RKO (cell line): ENCODE measurements around the gene SNTG2.
"Not testable (repeated sequence)": the region's sequence is repeated elsewhere in the genome, so short reads cannot be mapped to it uniquely, and the experiment has no call there.

ENCODE experiments used
- DNase-seq: peaks from one replicate; pipeline ENCODE4 v3.0.0-alpha.2; 2016; ENCODE audit warnings: low spot score

Gene SNTG2

DNA sequence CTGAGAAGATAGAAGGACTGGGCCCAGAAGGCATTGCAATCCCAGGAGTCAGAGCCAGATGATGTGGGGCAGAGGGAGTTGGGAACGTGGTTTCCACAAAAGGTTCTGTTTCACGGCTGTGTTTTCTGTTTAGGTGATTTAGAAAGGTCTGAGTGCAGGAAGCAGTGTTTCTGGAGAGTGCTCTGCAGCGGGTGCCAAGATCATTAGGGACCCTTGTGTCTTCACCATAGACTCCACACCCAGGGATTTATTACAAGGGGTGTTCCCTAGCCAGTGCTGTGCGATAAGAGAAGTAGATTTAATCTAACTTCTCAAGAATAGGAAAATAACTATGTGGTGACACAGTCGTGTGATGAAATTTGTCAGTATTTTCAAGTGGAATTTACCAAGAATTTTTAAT is 241.5 kb downstream of the SNTG2 start:
- no peak for DNase-seq

DNA sequence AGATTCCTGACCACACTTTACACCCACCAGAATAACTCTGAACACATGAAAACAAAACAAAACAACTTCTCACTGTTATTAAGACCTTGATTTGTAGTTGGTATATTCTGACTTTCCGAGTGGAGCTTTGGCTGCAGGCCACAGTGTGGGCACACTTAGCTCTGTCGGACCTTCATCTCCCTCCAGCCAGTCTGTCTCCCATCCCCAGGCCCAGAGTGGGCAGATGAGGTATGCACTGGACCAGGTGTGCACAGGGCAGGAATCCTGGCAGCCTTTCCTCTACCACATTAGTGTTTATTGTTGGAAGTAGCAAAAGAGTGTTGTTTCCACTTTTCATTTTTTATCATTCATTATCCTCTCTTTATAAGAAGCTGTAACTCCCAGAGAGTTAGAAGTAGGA is 243.2 kb downstream of the SNTG2 start:
- DNase-seq: no peak

DNA sequence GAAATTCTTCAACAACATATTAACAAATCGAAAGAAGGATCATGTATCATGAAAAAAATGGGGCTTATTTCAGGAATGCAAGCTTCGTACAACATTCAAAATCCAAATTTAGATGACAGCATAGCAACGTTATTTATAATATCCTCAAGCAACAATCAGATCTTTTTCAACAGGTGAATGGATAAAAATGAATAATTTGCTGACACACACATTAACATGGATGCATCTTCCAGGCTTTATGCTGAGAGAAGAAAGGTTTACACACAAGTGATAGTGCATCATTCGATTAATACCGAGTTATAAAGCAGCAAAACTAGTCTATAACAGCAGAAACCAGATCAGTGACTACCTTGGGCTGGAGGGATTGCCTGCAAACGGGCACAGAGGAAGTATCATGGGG is 253.1 kb downstream of the SNTG2 start:
- DNase-seq: no peak

DNA sequence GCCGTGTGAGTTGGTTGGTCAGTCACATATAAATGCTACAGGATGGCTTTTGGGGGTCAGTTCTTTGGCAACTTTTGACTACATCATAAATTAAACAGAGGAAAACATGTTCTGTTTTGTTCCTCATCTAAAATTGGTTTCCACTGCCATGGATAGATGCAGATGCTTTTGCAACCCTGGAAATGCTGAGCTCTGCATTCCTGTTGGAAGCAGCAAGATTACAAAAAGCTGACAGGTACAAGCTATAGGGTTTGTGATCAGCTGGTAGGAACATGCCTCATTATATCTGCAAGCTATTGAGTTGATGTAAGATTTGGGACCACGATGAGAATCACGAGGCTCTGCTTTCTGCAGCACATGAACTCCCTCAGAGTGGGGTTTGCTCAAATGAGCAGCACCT is 255.2 kb downstream of the SNTG2 start:
- DNase-seq: no peak

DNA sequence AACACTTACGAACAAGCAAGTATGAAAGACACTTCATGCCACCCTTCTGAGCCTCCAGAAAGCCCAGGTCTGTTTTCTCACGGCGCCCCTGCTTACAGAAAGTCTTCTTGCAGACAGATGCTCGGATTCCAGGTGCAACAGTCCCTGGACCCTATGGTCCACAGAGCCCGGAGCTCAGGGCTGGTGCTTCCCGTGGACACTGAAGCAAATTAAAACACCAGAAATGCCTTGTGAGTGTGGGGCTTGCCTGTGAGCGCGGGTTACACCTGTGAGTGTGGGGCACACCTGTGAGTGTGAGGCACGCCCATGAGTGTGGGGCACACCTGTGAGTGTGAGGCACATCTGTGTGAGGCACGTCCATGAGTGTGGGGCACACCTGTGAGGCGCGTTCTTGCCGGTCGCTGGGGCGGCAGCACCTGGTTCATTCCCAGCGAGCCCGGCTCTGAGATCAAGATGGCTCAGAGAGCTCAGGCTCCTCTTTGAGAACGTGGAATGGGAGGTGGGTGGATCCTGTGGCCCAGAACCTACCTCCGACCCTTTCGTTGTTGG is 257.4 kb downstream of the SNTG2 start:
- DNase-seq: no peak

DNA sequence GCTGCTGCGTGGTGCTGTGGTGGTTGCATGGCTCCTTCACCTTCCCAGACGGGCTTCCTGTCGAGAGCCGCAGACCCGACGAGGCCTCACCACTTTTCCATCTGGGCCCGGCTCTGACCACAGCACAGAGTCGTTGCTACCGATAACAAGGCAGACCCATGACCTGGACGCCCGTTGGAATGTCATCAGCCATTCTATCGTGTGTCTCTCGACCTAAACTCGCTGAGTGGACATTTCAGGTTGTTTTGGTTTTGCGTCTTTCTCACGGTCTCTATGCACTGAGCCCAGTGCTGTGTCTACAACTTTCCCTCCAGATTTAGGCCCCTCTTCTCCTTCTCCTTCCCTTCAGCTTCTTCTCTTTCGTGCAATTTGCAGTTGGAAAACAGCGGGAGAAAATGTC is 257.9 kb downstream of the SNTG2 start:
- no peak for DNase-seq

DNA sequence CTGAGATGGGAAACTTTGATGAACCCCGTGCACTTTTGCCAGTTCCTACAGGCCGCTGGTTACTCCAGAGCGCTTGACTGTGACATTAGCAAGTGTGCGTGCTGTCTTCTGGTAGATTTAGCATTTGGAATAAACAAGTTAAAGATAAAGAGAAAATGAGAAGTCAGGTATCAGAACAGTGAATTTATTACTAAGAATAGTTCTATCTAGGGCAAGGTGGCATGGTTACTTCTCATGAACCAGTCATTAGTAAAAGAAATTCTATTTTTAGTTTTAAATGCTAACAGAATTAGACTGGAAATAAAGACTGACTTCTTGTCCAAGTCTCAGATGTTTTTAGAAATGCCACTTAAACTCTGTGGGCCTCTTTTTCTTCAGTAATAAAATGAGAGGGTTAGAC is 258.6 kb downstream of the SNTG2 start:
- DNase-seq: no peak

DNA sequence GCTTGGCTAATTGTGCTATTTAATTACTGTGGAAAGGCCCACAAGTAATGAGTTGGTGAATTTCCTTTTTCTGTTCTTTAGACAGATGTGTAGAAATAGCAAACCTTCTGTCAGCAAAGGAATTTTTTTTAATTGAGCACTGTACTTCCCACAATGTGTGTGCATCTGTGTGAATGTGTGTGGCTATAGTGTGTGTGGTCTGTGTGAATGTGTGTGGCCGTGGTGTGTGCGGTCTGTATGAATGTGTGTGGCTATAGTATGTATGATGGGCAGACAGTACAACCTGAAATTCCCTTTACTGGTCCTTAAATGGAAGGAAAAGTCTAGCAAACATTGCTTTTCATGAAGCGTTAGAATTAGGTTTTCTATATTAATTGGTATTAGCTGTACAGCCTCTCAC is 259.1 kb downstream of the SNTG2 start:
- DNase-seq: no peak

DNA sequence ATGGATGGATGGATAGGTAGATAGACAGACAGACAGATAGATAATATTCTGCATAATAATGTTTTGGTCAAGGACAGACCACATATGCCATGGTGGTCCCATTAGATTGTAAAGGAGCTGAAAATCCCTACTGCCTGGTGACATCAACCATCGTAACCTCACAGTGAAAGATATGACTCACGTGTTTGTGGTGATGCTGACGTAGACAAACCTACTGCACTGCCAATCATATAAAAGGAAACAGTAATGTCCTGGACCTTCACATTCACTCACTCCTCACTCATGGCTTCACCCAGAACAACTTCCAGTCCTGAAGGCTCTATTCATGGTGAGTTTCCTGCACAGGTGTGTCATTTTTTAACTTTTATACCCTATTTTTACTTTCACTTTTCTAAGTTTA is 259.7 kb downstream of the SNTG2 start:
- peak; percentile 9 for DNase-seq

DNA sequence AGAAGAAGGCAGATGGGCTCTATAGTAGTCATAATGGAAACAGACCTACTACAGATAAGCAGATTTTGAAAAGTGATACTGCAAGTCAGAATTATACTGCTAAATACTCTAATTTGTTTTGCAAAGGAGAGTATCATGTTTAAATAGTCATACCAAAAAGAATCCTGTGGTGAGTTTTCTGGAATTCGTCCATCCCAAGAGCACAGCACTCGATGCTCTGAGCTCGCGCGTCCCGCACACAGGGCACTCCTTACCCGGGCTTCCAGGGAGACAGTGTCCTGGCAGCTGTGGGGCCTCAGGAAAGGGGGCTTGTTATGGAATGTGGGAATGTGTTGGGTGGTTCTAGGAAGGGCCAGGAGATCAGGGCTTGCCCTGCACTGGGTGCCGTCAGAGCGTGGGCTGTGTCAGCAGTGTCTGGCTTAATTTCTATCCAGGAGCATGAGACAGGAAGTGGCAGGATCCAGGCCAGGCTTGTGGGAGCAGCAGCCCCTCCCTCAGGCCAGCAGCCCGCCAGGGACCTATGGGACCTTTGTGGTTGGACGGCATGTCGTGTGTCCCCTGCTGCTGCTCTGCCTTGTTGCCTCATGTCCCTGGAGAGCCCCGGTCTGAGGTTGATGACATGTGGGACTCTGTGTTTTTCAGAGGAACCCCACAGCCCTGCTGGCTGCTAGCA is 269.4 kb downstream of the SNTG2 start:
- DNase-seq: no peak

DNA sequence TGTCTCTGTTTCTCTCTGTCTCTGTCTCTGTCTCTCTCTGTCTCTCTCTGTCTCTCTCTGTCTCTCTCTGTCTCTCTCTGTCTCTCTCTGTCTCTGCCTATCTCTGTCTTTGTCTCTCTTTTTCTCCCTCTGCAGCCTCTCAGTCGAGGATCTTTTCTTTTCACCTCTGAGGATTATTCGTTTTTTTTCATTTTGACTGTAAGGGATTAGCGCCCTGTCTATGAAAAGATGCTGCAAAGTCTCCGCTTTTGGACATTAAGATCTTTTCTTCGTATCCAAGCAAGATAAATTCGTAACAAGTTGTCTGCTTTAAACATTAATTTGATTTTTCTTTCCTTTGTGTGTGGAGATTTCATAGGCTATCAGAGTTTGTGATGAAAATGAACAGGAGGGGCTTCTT is 271.4 kb downstream of the SNTG2 start:
- no peak for DNase-seq

DNA sequence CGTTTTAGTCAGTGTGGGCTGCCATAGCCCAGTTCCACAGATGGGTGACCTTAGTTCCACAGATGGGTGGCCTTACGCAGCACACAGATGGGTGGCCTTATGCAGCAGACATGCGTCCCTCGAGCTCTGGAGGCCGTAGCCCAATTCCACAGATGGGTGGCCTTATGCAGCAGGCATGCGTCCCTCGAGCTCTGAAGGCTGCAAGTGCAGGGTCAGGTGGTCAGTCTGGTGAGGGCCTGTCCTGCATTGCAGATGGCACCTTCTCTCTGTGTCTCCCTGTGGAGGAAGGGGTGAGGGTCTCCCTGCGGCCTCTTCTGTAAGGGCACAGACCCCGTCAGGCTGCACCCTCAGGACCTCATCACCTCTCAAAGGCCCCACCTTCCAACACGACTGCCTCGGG is 273.1 kb downstream of the SNTG2 start:
- no peak for DNase-seq

DNA sequence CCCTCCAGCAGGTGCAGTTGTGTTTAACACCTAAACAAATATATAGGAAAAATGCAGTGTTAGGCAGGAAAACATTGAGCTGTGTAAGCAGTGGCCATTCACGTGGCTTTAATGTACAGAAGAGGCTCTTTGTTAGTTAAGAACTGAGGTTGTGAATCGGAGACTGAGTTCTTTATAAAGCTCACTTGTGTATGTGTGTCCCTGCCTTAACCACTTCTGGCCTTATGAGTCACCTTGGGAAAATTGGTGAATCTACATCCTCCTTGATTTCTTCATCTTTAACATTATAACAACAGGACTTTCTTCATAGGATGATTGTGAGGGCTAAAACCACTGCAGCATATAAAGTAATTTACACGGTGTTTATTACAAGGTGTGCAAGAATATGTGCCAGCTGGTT is 274.3 kb downstream of the SNTG2 start:
- no peak for DNase-seq

DNA sequence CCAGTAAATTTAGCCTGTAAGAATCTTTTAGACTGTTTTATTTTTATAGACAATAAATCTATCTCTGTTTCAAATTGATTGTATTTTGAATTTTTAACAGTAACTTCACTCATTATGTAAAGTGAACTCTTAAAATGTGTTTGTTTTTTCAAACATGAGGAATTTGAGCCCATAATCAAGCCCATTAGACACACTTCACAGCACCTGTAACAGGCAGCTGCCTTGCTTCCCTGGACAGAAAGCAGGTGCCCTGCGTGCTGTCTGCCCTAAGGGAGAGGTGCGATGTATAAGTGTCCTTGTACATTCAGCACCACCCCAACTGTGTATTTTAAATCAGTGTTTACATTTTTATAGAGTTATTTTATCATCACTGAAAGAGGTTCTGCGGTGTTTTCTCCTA is 276.1 kb downstream of the SNTG2 start:
- no peak for DNase-seq

DNA sequence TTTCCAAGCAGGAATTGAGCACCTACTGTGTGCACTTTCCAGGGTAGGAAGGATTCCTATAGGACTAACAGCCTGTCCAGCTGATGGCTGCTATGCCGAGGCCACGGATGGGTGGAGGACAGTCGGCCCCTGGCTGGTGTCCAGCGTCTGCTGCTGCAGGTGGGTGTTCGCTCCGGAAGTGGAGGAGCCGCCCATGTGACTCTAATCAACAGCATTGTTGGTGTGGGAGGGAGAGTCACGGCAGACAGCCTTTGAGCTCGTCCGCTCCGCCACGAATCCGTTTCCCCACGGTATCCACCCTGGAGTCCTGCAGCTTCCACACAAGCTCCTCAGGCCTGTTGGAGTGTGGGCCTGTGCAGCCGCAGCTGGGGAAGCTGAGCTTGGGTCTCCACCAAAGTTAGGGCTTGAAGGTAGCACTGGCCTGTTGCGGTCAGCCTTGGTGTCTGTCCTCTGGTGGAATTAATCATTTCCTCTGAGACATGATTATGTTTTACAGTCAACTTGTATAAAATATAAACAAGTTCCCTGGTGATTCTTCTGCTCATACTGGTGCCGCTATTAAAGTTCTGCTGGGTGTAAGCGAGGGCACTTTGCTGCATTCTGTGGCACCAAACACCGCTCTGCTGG is 276.7 kb downstream of the SNTG2 start:
- no peak for DNase-seq

DNA sequence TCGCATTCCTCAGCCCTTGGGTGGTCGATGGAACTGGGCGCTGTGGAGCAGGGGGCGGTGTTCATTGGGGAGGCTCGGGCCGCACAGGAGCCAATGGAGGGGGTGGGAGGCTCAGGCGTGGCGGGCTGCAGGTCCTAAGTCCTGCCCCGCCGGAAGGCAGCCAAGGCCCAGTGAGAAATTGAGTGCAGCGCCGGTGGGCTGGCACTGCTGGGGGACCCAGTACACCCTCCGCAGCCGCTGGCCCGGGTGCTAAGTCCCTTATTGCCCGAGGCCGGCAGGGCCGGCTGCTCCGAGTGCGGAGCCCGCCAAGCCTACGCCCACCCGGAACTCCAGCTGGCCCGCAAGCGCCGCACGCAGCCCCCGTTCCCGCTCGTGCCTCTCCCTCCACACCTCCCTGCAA is 278.9 kb downstream of the SNTG2 start:
- not testable (repeated sequence) for DNase-seq

DNA sequence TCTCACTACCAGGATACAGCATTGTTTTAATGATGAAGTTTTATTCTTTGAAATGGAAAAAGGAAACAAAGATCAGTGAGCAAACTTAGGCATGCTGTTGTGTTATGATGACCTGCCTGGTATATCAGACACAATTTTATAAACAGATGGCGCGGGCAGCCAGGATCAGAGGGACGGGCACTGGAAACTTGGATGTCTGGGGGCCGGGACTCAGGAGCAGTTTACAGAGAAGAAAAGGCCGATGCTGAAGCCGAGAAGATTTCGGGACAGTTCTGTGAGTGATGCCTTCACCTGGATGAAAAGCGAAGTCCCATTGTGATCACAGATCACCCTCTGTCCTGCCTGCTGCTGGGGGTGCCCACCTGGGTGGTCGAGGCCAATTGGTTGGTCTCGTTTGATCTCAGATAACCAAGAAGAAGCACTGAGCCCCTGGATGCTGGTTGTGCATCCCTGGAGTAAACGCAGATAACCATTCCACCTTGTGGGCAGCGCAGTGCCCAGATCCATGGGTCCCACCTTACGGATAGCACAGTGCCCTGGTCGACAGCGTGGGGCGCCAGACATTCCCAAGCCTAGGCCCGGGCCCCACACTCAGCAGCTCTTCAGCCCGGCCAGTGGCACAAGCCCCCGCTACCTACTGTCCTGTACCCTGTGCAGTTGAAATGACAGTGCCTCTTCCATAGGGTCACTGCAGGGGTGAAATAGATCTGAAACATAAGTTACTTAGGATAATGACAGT is 279.7 kb downstream of the SNTG2 start:
- DNase-seq: no peak

DNA sequence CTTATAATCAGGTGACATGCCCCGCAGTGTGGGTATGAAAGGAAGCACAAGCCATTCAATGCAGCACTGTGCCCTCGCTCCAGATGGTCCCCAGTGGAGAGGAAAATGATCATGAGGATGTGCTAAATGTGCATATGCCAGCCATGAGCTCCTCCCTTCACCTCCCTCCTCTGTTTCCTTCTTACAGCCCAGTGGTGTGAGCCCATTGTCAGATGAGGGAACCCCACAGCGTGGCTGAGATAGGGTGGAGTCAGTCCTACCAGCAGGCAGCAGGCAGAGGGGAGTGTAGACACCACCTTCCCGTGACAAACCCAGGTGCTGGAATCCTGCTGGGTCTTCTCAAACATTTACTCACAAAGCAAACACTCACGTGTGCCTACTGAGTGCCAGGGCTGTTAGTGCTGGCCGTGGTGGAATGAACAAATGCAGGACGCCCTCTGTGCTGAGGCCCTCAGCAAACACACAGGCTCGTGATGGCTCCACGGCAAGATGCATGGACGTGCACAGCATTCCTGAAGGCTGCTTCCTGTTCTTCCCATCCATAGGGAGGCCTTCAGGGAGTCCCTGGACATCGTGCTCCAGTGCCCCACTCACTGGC is 280.9 kb downstream of the SNTG2 start:
- DNase-seq: no peak

DNA sequence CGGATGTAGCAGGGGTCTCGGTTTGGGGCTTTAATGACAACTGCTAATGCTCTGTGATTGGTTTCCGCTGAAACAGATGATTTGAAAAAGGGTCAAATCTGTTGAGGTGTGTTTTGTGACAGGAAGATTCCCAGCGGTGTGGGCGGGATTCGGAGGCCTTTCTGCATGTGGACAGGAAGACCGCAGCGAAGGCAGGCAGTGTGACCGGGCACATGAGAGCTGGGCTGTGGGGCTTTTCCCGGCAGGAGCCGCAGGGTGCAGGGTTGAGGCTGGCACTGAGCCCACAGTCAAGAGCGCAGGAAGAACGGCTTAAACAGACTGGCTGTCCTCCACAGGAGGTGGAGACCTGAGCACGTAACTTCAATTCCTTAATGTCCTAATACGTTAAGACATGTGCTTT is 282.6 kb downstream of the SNTG2 start:
- no peak for DNase-seq

DNA sequence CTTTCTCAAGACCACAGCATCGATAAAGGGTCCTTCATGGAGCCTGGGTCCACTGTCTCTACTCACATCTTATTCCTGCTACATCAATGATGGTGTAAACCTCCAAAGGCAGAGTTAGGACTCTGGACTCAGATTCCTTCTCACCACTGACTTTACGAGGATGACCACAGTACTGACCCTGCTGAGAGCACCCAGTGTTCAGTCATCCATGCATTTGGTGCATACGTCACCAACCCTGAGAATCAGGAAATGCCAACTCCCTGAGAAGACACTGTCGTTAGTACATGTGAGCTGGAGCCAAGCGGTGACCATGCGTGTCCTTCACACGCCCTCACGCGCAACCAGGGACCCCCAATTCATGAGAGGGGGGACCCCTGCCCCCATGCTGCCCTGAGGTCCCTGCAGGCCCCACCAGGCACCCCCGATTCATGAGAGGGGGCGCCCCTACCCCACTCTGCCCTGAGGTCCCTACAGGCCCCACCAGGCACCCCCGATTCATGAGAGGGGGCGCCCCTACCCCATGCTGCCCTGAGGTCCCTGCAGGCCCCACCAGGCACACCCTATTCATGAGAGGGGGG is 284.2 kb downstream of the SNTG2 start:
- no peak for DNase-seq

DNA sequence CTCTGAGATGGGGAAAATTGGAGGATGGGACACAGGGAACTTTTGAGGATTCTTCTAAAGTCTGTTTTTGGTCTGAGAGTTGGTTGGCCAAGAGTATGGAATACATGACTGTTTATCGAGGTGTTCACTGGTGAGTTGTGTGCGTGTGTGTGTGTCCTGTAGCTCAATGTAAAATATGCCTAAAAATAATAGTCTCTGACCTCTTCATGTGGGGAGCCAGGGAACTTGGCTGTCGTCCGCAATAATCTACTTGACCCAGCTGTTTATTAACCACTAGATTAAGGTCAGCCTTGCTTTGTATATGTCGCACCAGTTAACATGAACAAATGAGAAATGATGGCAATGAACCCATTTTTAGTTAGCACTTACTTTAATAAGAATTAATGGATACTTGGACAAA is 285.2 kb downstream of the SNTG2 start:
- no peak for DNase-seq

DNA sequence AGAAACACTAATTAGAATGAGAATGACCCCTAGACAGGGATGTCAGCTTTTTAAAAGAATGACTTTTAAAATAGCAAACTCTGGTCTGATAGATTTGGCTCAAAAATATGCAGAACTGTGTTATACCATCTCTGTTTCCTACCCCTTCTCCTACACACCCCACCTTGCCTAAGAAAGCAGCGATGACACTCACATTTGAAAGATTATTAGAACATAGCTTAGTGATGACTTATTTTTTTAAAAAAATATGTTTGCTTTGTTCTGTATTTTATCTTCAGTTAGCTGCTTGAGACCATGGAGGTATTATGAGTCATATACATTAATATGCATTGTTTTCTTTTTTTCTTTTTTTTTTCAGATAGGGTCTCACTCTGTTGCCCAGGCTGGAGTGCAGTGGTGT is 286.0 kb downstream of the SNTG2 start:
- DNase-seq: no peak

DNA sequence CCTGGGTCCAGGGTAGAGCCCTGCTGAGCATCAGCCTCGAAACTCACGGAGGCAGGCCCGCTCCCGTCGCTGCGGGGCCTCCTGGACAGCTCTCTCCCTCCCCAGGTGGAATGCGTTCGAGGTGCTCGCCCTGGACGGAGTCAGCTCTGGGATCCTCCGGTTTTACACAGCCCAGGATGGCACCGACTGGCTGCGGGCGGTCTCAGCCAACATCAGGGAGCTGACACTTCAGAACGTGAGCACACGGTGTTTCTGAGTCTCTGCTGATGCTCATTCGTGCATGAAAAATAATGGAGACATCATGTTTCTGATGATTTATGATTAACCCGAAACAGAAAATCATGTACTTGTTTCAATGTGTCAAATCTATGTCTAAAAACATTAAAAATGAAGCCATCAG is 287.1 kb downstream of the SNTG2 start:
- DNase-seq: no peak
